Activated naive CD4-positive, alpha-beta T cell treated with anti-CD3 and anti-CD28 coated beads for 36 hours (primary cell): ENCODE measurements around the gene ENOX2. TPM values are rescaled to one million over a fixed set of nuclear protein-coding genes. Genes with fewer than 3 reads are reported as not detected.

Source experiments
- CTCF ChIA-PET: fragments of 350-600 bp; sonication (Branson Sonifier 250); formaldehyde crosslinking; loops from one replicate; lab custom pipeline; 2021; ENCODE audit warnings: antibody characterized with exemption; lab: Charles Lee
- DNase-seq: peaks from one replicate; pipeline ENCODE4 v3.0.0-alpha.2; 2020
- H3K27ac Mint-ChIP-seq: one replicate; pipeline ENCODE4 v1.8.0; 2021; ENCODE audit warnings: mild to moderate bottlenecking, mixed read lengths
- H3K27me3 Mint-ChIP-seq: one replicate; pipeline ENCODE4 v1.8.0; 2021; ENCODE audit warnings: low read depth, mixed read lengths
- H3K36me3 Mint-ChIP-seq: one replicate; pipeline ENCODE4 v1.8.0; 2021; ENCODE audit warnings: low read depth, mixed read lengths
- H3K4me1 Mint-ChIP-seq: one replicate; pipeline ENCODE4 v1.8.0; 2021; ENCODE audit warnings: low read depth, mixed read lengths
- H3K4me3 Mint-ChIP-seq: one replicate; pipeline ENCODE4 v1.8.0; 2021; ENCODE audit warnings: mild to moderate bottlenecking, moderate library complexity, mixed read lengths
- H3K9me3 Mint-ChIP-seq: one replicate; pipeline ENCODE4 v1.8.0; 2021; ENCODE audit warnings: mixed read lengths
- intact Hi-C: fragments of 100-400 bp; cut with micrococcal nuclease; formaldehyde crosslinking; loops from one replicate; pipeline ENCODE4 v1.15.1; 2023
- total RNA-seq, 2 experiments: library from RNA; stranded (reverse); gene quantifications; one replicate each; pipeline ENCODE4 v1.2.3, GENCODE V29; 2021

The ENOX2 gene
- total RNA-seq, 2 experiments from 2014 or later = 8.7 to 9.7 TPM

GRCh38 chrX:130626521-130626920 lies 276.5 kb downstream of the ENOX2 start:
- peaks cover 4% of the 10 kb centered on the region for H3K36me3 Mint-ChIP-seq
- no peaks in the 10 kb centered on the region for H3K9me3 Mint-ChIP-seq
- H3K4me3 Mint-ChIP-seq = no peak overlapping the region
- H3K27ac Mint-ChIP-seq = no peak overlapping the region
- intact Hi-C loops = no loop called here
- H3K4me1 Mint-ChIP-seq = no peaks in the 10 kb centered on the region
- DNase-seq = no peak
- CTCF ChIA-PET = interaction anchor here (0.6 kb wide), 1 partner anchor 244 kb away, joined by 3 read pairs; no protein-coding TSS in a partner anchor
- no peaks in the 10 kb centered on the region for H3K27me3 Mint-ChIP-seq

DNA sequence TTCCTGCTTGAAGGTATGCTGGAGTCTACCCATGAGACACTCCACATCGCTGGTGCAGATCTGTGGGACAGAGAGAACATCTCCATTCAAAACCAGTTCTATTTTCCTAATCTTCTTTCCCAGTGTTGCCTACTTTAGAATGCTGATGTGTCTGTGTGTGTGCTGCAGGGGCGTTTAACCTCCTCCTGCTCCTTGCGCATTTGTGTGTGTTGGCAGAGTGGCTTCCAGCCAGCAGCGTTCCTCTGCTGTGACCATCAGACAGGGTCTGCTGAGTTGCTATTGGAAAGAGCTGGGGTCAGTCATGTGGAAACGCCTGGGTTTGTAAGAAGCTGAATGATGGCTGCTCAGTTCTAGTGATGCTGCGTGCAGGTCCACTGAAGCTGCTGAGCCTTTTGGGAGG lies 277.6 kb downstream of the ENOX2 start:
- Mint-ChIP-seq H3K27me3 (no peaks in the 10 kb centered on the region), H3K9me3 (no peaks in the 10 kb centered on the region), H3K27ac (no peak overlapping the region), H3K4me3 (no peak overlapping the region), H3K4me1 (no peaks in the 10 kb centered on the region), H3K36me3 (peaks cover 4% of the 10 kb centered on the region)
- CTCF ChIA-PET = no interaction called here
- intact Hi-C loops = no loop called here
- no peak for DNase-seq

GRCh38 chrX:130623518-130623917 lies 279.5 kb downstream of the ENOX2 start:
- no peak overlapping the region for H3K27ac Mint-ChIP-seq
- H3K27me3 Mint-ChIP-seq = no peaks in the 10 kb centered on the region
- no peak overlapping the region for H3K4me3 Mint-ChIP-seq
- CTCF ChIA-PET = no interaction called here
- no peak for DNase-seq
- H3K4me1 Mint-ChIP-seq = no peaks in the 10 kb centered on the region
- intact Hi-C loops = no loop called here
- H3K36me3 Mint-ChIP-seq = peaks cover 4% of the 10 kb centered on the region
- no peaks in the 10 kb centered on the region for H3K9me3 Mint-ChIP-seq

GRCh38 chrX:130615941-130616340 lies 287.1 kb downstream of the ENOX2 start:
- Mint-ChIP-seq H3K9me3 (no peaks in the 10 kb centered on the region), H3K27ac (no peak overlapping the region), H3K27me3 (no peaks in the 10 kb centered on the region), H3K4me1 (no peaks in the 10 kb centered on the region), H3K4me3 (no peak overlapping the region), H3K36me3 (no peaks in the 10 kb centered on the region)
- CTCF ChIA-PET = no interaction called here
- intact Hi-C loops = no loop called here
- no peak for DNase-seq

- H3K27ac Mint-ChIP-seq = no peak overlapping the region
- H3K27me3 Mint-ChIP-seq = no peaks in the 10 kb centered on the region
- H3K36me3 Mint-ChIP-seq = no peaks in the 10 kb centered on the region
- intact Hi-C loops = no loop called here
- H3K9me3 Mint-ChIP-seq = no peaks in the 10 kb centered on the region
- no peak overlapping the region for H3K4me3 Mint-ChIP-seq
- H3K4me1 Mint-ChIP-seq = no peaks in the 10 kb centered on the region
- CTCF ChIA-PET = no interaction called here
- no peak for DNase-seq
These were observed 295.6 kb downstream of the ENOX2 start for GRCh38 chrX:130607431-130607830.

DNA sequence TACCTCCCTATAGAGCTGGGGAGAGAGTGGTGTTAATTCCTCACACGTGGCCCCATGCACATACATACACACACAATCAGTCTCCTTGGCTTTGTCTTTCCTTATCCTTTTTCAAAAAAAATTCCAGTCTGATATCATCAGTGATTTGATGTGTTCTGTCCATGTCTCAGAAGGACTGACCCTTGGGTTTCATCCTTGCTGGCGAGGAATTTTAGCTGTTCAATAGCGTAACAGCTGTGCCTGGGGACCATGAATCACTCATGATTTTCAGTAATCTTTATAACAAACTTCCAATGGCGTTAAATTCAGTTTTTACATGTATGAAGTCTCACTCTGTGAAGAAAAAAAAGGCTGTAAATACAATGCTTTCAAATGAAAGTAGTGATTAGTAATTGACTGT lies 296.6 kb downstream of the ENOX2 start:
- Mint-ChIP-seq H3K4me1 (no peaks in the 10 kb centered on the region), H3K36me3 (no peaks in the 10 kb centered on the region), H3K9me3 (no peaks in the 10 kb centered on the region), H3K4me3 (no peak overlapping the region), H3K27me3 (no peaks in the 10 kb centered on the region), H3K27ac (no peak overlapping the region)
- intact Hi-C loops = no loop called here
- CTCF ChIA-PET = no interaction called here
- DNase-seq = no peak

GRCh38 chrX:130604882-130605281 lies 298.1 kb downstream of the ENOX2 start:
- intact Hi-C loops = no loop called here
- no peaks in the 10 kb centered on the region for H3K36me3 Mint-ChIP-seq
- no peaks in the 10 kb centered on the region for H3K4me1 Mint-ChIP-seq
- no peak overlapping the region for H3K4me3 Mint-ChIP-seq
- no peaks in the 10 kb centered on the region for H3K27me3 Mint-ChIP-seq
- DNase-seq = no peak
- CTCF ChIA-PET = no interaction called here
- no peak overlapping the region for H3K27ac Mint-ChIP-seq
- H3K9me3 Mint-ChIP-seq = no peaks in the 10 kb centered on the region

DNA sequence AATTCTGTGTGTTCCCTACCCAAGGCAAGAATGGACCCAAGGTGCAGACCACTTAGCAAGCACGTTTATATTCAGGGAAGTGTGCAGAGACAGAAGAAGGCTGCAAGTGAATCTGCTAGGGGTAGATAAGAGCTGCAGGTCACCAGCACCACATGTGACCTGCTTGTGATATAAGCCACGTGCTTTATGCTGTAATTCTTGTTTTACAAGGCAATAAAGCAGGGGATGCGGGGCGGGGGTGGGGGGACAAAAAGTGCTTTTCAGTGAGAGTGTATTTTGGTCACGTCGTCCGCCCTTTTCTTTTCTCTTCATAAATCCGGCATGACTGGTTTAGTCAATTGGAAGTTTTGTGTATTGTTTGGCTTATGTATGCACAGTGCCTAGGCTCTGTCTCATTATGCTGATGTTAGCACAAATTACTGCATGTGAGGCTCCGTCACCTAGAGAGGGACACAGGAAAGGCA lies 308.5 kb downstream of the ENOX2 start:
- CTCF ChIA-PET = no interaction called here
- Mint-ChIP-seq H3K4me3 (no peak overlapping the region), H3K9me3 (no peaks in the 10 kb centered on the region), H3K27me3 (peaks cover 2% of the 10 kb centered on the region), H3K27ac (no peak overlapping the region), H3K4me1 (no peaks in the 10 kb centered on the region), H3K36me3 (no peaks in the 10 kb centered on the region)
- DNase-seq = no peak
- intact Hi-C loops = no loop called here

GRCh38 chrX:130593911-130594310 lies 309.1 kb downstream of the ENOX2 start:
- Mint-ChIP-seq H3K27ac (no peak overlapping the region), H3K4me3 (no peak overlapping the region), H3K9me3 (no peaks in the 10 kb centered on the region), H3K36me3 (no peaks in the 10 kb centered on the region), H3K4me1 (no peaks in the 10 kb centered on the region), H3K27me3 (peaks cover 2% of the 10 kb centered on the region)
- CTCF ChIA-PET = no interaction called here
- DNase-seq = no peak
- intact Hi-C loops = no loop called here

GRCh38 chrX:130592204-130592603 lies 310.8 kb downstream of the ENOX2 start:
- CTCF ChIA-PET = no interaction called here
- H3K36me3 Mint-ChIP-seq = no peaks in the 10 kb centered on the region
- peaks cover 2% of the 10 kb centered on the region for H3K27me3 Mint-ChIP-seq
- no peaks in the 10 kb centered on the region for H3K4me1 Mint-ChIP-seq
- H3K4me3 Mint-ChIP-seq = no peak overlapping the region
- intact Hi-C loops = no loop called here
- no peak for DNase-seq
- H3K27ac Mint-ChIP-seq = no peak overlapping the region
- H3K9me3 Mint-ChIP-seq = no peaks in the 10 kb centered on the region

- CTCF ChIA-PET = no interaction called here
- no peak for DNase-seq
- Mint-ChIP-seq H3K27ac (no peak overlapping the region), H3K4me3 (no peak overlapping the region), H3K36me3 (no peaks in the 10 kb centered on the region), H3K9me3 (no peaks in the 10 kb centered on the region), H3K27me3 (no peaks in the 10 kb centered on the region), H3K4me1 (no peaks in the 10 kb centered on the region)
- intact Hi-C loops = no loop called here
These were observed 324.1 kb downstream of the ENOX2 start for GRCh38 chrX:130578906-130579305.

DNA sequence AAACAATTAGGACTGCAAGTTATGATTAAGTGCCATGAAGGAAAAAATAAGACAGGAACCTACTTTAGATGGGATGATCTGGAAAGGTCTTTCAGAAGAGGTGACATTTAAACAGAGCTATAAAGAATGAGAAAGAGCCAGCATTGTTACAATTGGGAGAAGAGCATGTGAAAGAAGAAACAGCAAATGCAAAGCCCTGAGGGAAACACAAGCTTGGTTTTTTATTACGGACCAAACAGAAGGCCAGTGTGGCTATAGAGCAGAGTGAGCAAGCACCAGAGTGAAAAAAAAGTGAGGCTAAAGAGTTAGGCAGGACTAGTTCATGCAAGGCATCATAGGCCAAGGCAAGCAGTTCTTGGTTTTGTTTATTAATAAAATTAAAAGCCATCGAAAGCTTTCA lies 325.6 kb downstream of the ENOX2 start:
- H3K27ac Mint-ChIP-seq = no peak overlapping the region
- H3K36me3 Mint-ChIP-seq = no peaks in the 10 kb centered on the region
- no peaks in the 10 kb centered on the region for H3K9me3 Mint-ChIP-seq
- no peak for DNase-seq
- CTCF ChIA-PET = no interaction called here
- no peaks in the 10 kb centered on the region for H3K4me1 Mint-ChIP-seq
- H3K4me3 Mint-ChIP-seq = no peak overlapping the region
- H3K27me3 Mint-ChIP-seq = no peaks in the 10 kb centered on the region
- intact Hi-C loops = no loop called here

- peak; percentile 49 for DNase-seq
- no peaks in the 10 kb centered on the region for H3K27me3 Mint-ChIP-seq
- no peaks in the 10 kb centered on the region for H3K4me1 Mint-ChIP-seq
- no peak overlapping the region for H3K4me3 Mint-ChIP-seq
- no peak overlapping the region for H3K27ac Mint-ChIP-seq
- H3K9me3 Mint-ChIP-seq = no peaks in the 10 kb centered on the region
- no peaks in the 10 kb centered on the region for H3K36me3 Mint-ChIP-seq
- CTCF ChIA-PET = interaction anchor here (0.5 to 1.8 kb wide), 8 partner anchors 20 to 367 kb away, joined by 3 to 12 read pairs (median 4); no protein-coding TSS in a partner anchor
- intact Hi-C loops = loop anchor here (1.0 kb wide), 1 partner anchor 341 kb away; no protein-coding TSS in a partner anchor
These were observed 327.1 kb downstream of the ENOX2 start for GRCh38 chrX:130575831-130576389.
